ENCODE measurements around the gene TXNRD1. TPM values are rescaled to one million over a fixed set of nuclear protein-coding genes. Genes with fewer than 3 reads are reported as not detected.

Gene TXNRD1
- total and polyA plus RNA-seq, 8 donors = 8.1 to 29.1 (median 15.9) TPM

DNA sequence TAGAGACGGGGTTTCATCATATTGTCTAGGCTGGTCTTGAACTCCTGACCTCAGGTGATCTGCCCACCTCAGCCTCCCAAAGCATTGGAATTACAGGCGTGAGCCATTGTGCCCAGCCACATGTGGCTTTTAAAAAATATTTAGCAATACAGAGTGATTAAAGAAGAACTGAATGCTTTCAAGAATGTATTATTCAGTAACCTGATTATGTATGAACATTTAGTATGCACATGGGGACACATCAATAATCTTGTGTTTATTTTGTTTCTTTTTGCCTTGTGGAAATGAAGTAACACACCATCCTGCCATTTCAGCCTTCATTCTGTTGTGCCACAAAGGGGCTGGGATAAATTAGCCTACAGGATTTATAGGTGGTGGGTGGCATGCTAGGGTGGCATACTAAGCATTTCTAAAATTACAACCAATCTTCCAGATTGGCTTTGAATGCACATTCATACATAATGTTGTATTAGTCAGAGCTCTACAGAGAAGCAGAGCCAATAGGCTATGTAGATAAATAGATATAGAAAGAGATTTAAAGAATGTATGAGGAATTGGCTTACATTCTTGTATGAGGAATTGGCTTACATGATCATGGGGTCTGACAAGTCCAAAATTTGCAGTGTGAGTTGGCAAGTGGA lies 25.5 kb upstream of the TXNRD1 start:
- Histone ChIP-seq H3K9me3 (no peaks in the 10 kb centered on the region), H3K27ac (no peak overlapping the region), H3K27me3 (no peaks in the 10 kb centered on the region), H3K36me3 (no peaks in the 10 kb centered on the region), H3K4me1 (no peaks in the 10 kb centered on the region), H3K4me3 (no peak overlapping the region)
- 90 to 96% methylated on average over 2 of the region's 2 CpGs for WGBS, 2 donors
- DNase-seq (no peak), ATAC-seq (no peak), FAIRE-seq (no peak)
- TF ChIP-seq, protein P1, sequence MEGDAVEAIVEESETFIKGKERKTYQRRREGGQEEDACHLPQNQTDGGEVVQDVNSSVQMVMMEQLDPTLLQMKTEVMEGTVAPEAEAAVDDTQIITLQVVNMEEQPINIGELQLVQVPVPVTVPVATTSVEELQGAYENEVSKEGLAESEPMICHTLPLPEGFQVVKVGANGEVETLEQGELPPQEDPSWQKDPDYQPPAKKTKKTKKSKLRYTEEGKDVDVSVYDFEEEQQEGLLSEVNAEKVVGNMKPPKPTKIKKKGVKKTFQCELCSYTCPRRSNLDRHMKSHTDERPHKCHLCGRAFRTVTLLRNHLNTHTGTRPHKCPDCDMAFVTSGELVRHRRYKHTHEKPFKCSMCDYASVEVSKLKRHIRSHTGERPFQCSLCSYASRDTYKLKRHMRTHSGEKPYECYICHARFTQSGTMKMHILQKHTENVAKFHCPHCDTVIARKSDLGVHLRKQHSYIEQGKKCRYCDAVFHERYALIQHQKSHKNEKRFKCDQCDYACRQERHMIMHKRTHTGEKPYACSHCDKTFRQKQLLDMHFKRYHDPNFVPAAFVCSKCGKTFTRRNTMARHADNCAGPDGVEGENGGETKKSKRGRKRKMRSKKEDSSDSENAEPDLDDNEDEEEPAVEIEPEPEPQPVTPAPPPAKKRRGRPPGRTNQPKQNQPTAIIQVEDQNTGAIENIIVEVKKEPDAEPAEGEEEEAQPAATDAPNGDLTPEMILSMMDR (IDR thresholded peaks at IDR 0.05) = no peak
- intact Hi-C loops (cut with DNase I) = no loop called here

DNA sequence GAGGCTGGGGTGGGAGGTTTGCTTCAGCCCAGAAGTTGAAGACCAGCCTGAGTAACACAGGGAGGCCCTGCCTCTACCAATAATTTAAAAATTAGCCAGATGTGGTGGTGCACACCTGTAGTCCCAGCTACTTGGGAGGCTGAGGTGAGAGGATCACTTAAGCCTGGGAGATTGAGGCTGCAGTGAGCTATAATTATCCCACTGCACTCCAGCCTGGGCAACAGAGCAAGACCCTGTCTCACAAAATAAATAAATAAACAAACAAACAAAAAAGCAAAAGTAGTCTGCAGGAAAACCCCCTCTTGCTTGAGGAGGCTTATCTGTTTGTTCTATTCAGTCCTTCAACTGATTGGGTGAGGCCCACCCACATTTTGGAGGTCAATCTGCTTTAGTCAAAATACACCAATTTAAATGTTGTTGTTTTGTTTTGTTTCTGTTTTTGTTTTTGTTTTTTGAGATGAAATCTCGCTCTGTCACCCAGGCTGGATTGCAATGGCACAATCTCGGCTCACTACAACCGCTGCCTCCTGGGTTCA lies 24.9 kb upstream of the TXNRD1 start:
- no peaks in the 10 kb centered on the region for H3K9me3 ChIP-seq
- no peak for ATAC-seq
- no peak overlapping the region for H3K4me3 ChIP-seq
- H3K4me1 ChIP-seq = no peaks in the 10 kb centered on the region
- no peak for FAIRE-seq
- no peaks in the 10 kb centered on the region for H3K27me3 ChIP-seq
- WGBS, 2 donors = 95 to 98% methylated on average over 3 of the region's 3 CpGs
- H3K36me3 ChIP-seq = no peaks in the 10 kb centered on the region
- DNase-seq = no peak
- TF ChIP-seq, protein P1 (IDR thresholded peaks at IDR 0.05) = no peak
- no peak overlapping the region for H3K27ac ChIP-seq
- intact Hi-C loops (cut with DNase I) = no loop called here

DNA sequence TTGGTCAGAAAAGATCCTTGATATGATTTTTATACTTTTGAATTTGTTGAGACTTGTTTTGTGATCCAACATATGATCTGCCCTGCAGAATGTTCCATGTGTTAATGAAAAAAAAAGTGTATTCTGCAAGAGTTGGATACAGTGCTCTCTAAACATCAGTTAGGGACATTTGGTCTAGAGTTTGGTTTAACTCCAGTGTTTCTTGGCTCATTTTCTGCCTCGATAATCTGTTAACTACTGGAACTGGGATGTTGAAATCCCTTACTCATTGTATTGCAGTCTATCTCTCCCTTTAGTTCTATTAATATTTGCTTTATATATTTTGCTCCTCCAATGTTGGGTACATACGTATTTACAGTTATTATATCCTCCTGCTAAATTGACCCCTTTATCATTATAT lies 18.3 kb upstream of the TXNRD1 start:
- FAIRE-seq = no peak
- H3K27ac ChIP-seq = no peak overlapping the region
- no peaks in the 10 kb centered on the region for H3K36me3 ChIP-seq
- no peak for ATAC-seq
- no peaks in the 10 kb centered on the region for H3K4me1 ChIP-seq
- no peaks in the 10 kb centered on the region for H3K27me3 ChIP-seq
- no peaks in the 10 kb centered on the region for H3K9me3 ChIP-seq
- WGBS, 2 donors = 67 to 73% methylated on average over 2 of the region's 2 CpGs
- intact Hi-C loops (cut with DNase I) = no loop called here
- H3K4me3 ChIP-seq = no peak overlapping the region
- TF ChIP-seq, protein P1 (IDR thresholded peaks at IDR 0.05) = no peak
- no peak for DNase-seq

DNA sequence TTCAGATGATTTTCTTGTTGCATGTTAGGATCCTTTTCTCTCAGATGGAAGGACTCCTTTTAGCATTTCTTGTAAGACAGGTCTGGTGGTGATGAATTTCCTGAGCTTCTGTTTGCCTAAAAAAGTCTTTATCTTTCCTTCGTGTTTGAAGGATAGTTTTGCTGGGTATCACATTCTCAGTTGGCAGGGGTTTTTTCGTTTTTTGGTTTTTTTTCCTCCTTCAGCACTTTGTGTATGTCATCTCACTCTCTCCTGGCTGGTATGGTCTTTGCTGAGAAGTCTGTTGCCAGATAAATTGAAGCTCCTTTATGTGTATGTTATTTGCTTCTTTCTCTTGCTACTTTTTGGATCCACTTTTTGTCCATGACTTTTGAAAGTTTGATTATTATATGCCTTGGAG lies 15.6 kb upstream of the TXNRD1 start:
- H3K4me1 ChIP-seq = no peaks in the 10 kb centered on the region
- no peak for ATAC-seq
- DNase-seq = no peak
- intact Hi-C loops (cut with DNase I) = loop anchor here in 2 of 3 donors (5.0 to 10.0 kb wide), 2 partner anchors 157 to 165 kb away; no protein-coding TSS in a partner anchor
- H3K27ac ChIP-seq = no peak overlapping the region
- TF ChIP-seq, protein P1 (IDR thresholded peaks at IDR 0.05) = no peak
- no peaks in the 10 kb centered on the region for H3K36me3 ChIP-seq
- FAIRE-seq = no peak
- WGBS, 2 donors = 44 to 53% methylated on average over 2 of the region's 2 CpGs
- H3K9me3 ChIP-seq = no peaks in the 10 kb centered on the region
- H3K4me3 ChIP-seq = no peak overlapping the region
- H3K27me3 ChIP-seq = no peaks in the 10 kb centered on the region

All from pancreas (tissue), 10 donors.